NCI-H2196 (cell line): ENCODE data around the gene SCARB1.

ENCODE experiments used
- DNase-seq: peaks from one replicate; lab custom pipeline; 2025; ENCODE audit not compliant: unreplicated experiment; lab: John Stamatoyannopoulos, UW

The SCARB1 gene

DNA sequence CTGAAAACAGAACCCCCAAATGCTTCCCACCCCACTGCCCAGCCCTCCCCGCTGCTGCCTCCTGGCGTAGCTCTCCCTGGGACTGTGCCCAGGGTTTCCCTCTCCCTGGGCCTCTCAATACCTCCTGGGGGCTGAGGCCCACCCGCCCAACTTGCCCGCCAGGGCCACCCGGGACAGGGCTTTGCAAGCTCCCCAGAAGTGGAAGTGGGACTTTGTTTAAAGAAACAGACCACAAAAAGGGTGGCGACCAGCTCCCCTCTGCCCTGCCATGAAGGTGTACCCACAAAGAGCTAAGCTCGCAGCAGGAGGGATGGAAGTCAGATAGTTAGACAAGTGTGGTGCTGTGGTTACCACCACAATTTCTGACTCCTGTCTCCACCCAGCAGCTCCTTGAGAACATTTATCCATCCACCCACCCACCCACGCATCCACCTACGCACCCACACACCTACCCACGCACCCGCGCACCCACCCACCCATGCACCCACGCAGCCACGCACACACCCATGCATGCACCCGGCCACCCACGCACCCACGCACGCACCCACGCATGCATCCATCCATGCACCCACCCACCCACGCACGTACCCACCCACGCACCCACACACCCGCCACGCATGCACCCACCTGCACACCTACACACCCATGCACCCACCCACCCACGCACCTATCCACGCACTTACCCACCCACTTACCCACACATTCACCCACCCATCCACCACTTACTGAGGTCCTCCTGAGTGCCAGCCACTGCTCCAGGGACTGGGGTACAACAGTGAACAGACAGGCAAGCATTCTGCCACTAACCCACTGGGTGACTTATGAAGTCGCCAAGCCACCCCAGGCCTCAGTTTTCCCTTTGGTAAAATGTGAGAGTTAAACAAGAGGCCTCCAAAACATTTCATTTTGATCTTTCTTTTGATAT is 127.3 kb downstream of the SCARB1 start:
- no peak for DNase-seq

DNA sequence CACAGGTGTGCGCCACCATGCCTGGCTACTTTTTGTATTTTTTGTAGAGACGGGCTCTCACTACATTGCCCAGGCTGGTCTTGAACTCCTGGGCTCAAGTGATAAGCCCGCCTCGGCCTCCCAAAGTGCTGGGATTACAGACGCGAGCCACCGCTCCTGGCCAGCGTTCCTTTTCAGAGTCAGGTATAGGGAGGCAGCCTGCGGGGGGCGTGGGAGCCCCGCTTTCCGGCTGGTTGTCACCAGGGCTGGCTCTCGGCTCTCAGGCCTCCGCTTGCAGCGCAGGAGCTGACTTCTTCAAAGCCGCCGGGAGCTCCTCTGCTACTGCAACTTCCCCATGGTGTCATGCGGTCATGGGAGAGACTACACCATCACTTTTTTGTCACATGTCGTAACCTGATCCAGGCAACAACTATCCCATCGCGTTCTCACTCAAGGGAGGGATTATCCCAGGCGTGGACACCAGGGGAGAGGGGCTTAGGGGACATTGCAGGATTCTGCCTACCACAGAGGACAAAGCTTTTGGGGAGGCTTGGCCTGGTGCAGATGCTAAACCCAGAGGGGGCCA is 129.4 kb downstream of the SCARB1 start:
- DNase-seq = peak; percentile 22

DNA sequence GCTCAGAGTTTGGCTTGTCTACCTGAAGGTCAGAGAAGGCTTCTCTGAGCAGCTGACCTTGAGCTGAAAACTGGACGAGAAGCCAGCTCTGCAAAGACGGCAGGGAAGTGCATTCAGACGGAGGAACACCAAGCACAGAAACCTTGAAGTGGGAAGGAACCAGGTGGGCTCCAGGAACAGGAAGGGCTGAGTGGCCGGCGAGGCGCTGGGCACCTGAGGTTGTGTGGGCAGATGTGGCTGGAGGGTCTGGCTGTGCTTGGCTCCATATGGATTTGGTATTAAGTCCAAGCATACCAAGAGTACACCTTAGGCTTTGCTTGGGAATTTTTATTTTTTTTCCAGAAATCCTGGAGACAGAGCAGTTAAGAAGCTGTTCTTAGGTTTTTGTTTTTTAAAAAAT is 130.6 kb downstream of the SCARB1 start:
- no peak for DNase-seq

DNA sequence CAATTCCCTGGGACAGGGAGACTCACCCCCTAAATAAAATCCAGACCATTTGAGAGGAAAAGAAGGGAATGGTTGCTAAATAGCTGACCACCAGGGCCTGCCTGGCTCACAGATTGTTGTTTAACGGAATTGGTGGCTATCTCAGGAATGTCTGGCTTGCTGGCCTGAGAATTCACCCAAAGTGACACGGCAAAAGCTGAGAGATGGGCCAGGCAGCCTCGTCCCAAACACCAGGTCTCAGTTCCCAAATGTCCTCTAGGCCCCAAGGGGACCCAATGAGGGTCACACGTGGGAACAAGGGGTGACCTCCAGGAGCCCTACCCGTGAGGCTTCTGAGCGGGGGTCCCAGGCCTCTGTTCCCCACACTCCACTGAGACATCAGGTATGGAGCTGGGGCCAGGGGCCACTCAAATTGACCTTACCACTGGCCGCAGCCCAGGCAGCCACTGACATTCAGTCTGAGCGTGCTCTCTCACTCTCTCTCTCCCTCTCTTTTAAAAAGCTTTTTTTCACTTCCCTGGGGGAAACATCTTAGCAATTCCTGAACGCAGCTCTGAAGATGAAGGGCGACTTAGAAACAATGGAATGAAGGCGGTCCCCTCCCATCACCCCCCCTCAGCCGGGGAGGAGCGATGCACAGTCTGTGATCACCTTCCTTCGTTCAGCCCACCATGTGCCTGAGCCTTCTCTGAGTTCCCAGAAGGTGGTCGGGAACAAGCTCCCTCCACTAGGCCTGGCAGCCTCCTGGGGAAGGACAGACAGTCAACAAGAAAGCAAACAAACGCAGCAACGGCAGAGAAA is 131.2 kb downstream of the SCARB1 start:
- no peak for DNase-seq

DNA sequence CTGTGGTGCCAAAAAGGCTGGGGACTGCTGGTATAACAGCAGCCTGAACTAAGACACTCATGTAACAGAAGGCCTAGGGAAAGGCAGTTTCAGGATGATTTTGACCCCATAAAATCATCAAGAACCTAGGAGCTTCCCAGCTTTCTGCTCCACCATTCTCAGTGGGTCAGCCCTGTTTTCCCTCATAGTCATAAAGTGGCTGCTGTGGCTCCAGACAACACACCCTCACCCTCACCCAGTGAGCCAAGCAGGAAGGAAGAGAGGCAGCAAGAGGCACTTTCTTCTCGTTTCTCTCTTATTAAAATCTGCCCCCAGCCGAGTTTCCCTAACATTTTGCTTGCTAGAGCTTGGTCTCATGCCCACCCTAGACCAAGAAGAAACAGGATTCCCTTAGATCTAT is 131.8 kb downstream of the SCARB1 start:
- DNase-seq = no peak

DNA sequence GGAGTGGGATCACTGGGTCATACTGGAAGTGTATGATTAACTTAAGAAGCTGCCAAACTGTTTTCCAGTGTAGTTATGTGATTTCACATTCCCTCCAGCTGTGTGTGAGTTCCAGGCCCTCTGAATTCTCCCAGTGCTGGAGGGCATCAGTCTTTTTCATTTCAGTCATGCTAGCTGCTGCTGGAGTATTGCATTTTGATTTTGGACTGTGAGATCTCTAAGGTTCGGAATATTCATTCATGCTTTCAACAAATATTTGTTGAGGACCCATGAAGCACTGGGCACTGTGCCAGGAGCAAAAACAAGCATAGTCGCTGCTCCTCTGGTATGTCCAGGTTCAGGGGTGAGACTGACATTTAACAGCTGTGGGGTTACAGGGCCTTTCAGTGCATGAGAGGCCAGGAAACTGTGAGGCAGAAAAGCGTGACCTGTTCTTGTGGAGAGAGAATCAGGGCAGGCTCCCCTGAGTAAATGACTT is 133.2 kb downstream of the SCARB1 start:
- DNase-seq = no peak

DNA sequence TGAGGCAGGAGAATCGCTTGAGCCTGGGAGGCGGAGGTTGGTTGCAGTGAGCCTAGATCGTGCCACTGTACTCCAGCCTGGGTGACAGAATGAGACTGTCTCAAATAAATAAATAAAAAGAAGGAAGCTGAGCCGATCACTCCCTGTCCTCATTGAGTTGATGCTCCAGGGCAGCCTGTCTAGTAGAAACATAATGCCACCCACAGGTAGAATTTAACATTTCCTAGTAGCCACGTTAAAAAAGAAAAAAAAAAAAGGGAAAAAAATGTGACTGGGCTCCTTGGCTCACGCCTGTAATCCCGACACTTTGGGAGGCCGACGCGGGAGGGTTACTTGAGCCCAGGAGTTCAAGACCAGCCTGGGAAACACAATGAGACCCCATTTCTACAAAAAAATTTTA is 135.7 kb downstream of the SCARB1 start:
- no peak for DNase-seq

DNA sequence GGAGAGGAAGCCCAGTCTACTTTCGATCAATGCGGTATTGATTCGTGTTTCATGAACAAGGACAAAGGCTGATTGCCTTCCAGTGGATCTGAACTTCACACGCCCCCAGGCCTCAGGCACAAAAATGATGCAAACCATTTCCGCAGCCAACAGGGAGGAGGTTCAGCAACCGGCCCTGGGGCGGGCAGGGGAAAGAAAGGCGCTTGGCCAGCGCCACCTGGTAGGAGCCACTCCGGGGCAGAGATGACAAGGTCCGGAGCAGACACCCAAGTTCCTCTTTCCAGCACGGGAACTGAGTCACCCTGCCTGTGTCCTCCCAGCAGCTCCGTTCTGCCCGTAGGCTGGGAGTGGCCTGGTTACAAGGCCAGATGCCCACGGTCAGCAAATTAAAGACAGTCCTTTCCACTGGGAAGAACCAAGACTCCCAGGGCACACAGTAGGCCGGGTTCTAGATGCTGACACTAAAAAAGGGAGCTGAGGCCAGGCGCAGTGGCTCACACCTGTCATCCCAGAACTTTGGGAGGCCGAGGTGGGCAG is 136.3 kb downstream of the SCARB1 start:
- DNase-seq = no peak
